HEK293 (cell line): ENCODE data around the gene HSPA2.

Source experiments
- CTCF ChIA-PET: fragments of 350-600 bp; formaldehyde crosslinking; extraction: SDS; loops from one replicate; lab custom pipeline; 2021; ENCODE audit warnings: antibody characterized with exemption; lab: Yijun Ruan, JAX
- POLR2A ChIA-PET: fragments of 300-600 bp; formaldehyde crosslinking; extraction: SDS; loops from one replicate; lab custom pipeline; 2020; ENCODE audit warnings: antibody characterized with exemption, inconsistent platforms; lab: Yijun Ruan, JAX
- H3K27ac ChIP-seq: fragments of 200-500 bp; sonication (Bioruptor generic); 2 replicates; pipeline ENCODE4 v1.5.1; 2014; ENCODE audit warnings: low read depth, low read length, control low read depth, inconsistent platforms; ENCODE audit errors: extremely low read depth
- H3K36me3 ChIP-seq, 2 experiments: fragments of 200-500 bp in 1 of 2; sonication (Bioruptor generic) in 1 of 2; 1 replicate in 1 of 2; 2 replicates in 1 of 2; pipeline ENCODE4 v1.5.1; 2014 to 2017; ENCODE audit warnings: inconsistent platforms in 2 of 2, low read length in 2 of 2; ENCODE audit not compliant: control insufficient read depth in 2 of 2, insufficient read depth in 1 of 2
- H3K4me1 ChIP-seq: fragments of 200-500 bp; sonication (Bioruptor generic); 2 replicates; pipeline ENCODE4 v1.5.1; 2014; ENCODE audit warnings: mild to moderate bottlenecking, low read length, inconsistent platforms; ENCODE audit not compliant: control insufficient read depth, insufficient read depth
- H3K4me3 ChIP-seq: 2 replicates; pipeline ENCODE4 v1.5.1; 2011; ENCODE audit warnings: low read depth, mild to moderate bottlenecking, control low read depth, low read length, moderate library complexity
- H3K9me3 ChIP-seq: fragments of 200-500 bp; sonication (Bioruptor generic); 2 replicates; pipeline ENCODE4 v1.5.1; 2014; ENCODE audit warnings: low read depth, low read length, inconsistent platforms; ENCODE audit not compliant: control insufficient read depth, insufficient read depth
- HIC1 ChIP-seq: fragments of 450-650 bp; formaldehyde crosslinking; IDR thresholded peaks from 2 replicates; pipeline ENCODE4 v1.5.1; 2016; ENCODE audit warnings: missing biosample characterization, missing genetic modification characterization
- IKZF3 ChIP-seq: fragments of 450-650 bp; IDR thresholded peaks from 2 replicates; pipeline ENCODE4 v1.5.0; 2018; ENCODE audit warnings: missing biosample characterization, mild to moderate bottlenecking, missing genetic modification characterization, moderate library complexity
- KLF1 ChIP-seq: fragments of 450-650 bp; formaldehyde crosslinking; IDR thresholded peaks from 2 replicates; pipeline ENCODE4 v1.5.1; 2016; ENCODE audit warnings: missing biosample characterization, missing genetic modification characterization
- MZF1 ChIP-seq: fragments of 450-650 bp; formaldehyde crosslinking; IDR thresholded peaks from 2 replicates; pipeline ENCODE4 v1.5.1; 2017; ENCODE audit warnings: missing biosample characterization, missing genetic modification characterization, borderline replicate concordance
- SP7 ChIP-seq: fragments of 450-650 bp; formaldehyde crosslinking; IDR thresholded peaks from 2 replicates; pipeline ENCODE4 v1.5.1; 2016; ENCODE audit warnings: missing biosample characterization, missing genetic modification characterization
- TCF7L2 ChIP-seq: IDR thresholded peaks from 2 replicates; pipeline ENCODE4 v1.6.1; 2011; ENCODE audit warnings: low read depth, mild to moderate bottlenecking, inconsistent platforms, low read length, moderate library complexity, borderline replicate concordance
- ZBTB48 ChIP-seq: fragments of 450-650 bp; formaldehyde crosslinking; IDR thresholded peaks from 2 replicates; pipeline ENCODE4 v1.5.1; 2016; ENCODE audit warnings: missing biosample characterization, missing genetic modification characterization
- ZBTB6 ChIP-seq: fragments of 450-650 bp; formaldehyde crosslinking; IDR thresholded peaks from 2 replicates; pipeline ENCODE4 v1.5.1; 2017; ENCODE audit warnings: missing biosample characterization, missing genetic modification characterization
- ZFP37 ChIP-seq: fragments of 450-650 bp; formaldehyde crosslinking; IDR thresholded peaks from 2 replicates; pipeline ENCODE4 v1.5.1; 2016; ENCODE audit warnings: missing biosample characterization, missing genetic modification characterization
- ZNF223 ChIP-seq: fragments of 450-650 bp; formaldehyde crosslinking; IDR thresholded peaks from 2 replicates; pipeline ENCODE4 v1.5.1; 2016; ENCODE audit warnings: missing biosample characterization, missing genetic modification characterization
- ZNF26 ChIP-seq: fragments of 450-650 bp; formaldehyde crosslinking; IDR thresholded peaks from 2 replicates; pipeline ENCODE4 v1.5.1; 2016; ENCODE audit warnings: missing biosample characterization, missing genetic modification characterization
- ZNF341 ChIP-seq: fragments of 450-650 bp; formaldehyde crosslinking; IDR thresholded peaks from 2 replicates; pipeline ENCODE4; 2016; ENCODE audit warnings: low read depth, missing biosample characterization, missing genetic modification characterization
- ZNF366 ChIP-seq: fragments of 450-650 bp; formaldehyde crosslinking; conservative IDR thresholded peaks from 2 replicates; pipeline ENCODE4 v1.5.1; 2016; ENCODE audit warnings: missing biosample characterization, missing genetic modification characterization
- ZNF621 ChIP-seq: fragments of 450-650 bp; formaldehyde crosslinking; IDR thresholded peaks from 2 replicates; pipeline ENCODE4 v1.5.1; 2017; ENCODE audit warnings: missing biosample characterization, missing genetic modification characterization
- ZNF654 ChIP-seq: fragments of 450-650 bp; formaldehyde crosslinking; IDR thresholded peaks from 2 replicates; pipeline ENCODE4 v1.5.1; 2016; ENCODE audit warnings: low read depth, missing biosample characterization, missing genetic modification characterization
- ZNF677 ChIP-seq: fragments of 450-650 bp; IDR thresholded peaks from 2 replicates; pipeline ENCODE4 v1.5.0; 2018; ENCODE audit warnings: missing biosample characterization, mild to moderate bottlenecking, missing genetic modification characterization, moderate library complexity
- ZNF76 ChIP-seq: fragments of 450-650 bp; formaldehyde crosslinking; IDR thresholded peaks from 2 replicates; pipeline ENCODE4; 2016; ENCODE audit warnings: low read depth, missing biosample characterization, missing genetic modification characterization, borderline replicate concordance

HSPA2 gene

GRCh38 chr14:64507376-64508156, 33.0 kb upstream of the HSPA2 start:
- POLR2A ChIA-PET: no interaction called here
- H3K9me3 ChIP-seq: no peaks in the 10 kb centered on the region

GRCh38 chr14:64508215-64508776, 32.2 kb upstream of the HSPA2 start:
- ChIA-PET CTCF (interaction anchor here (0.6 to 1.7 kb wide), 6 partner anchors 11 to 479 kb away, joined by 3 to 5 read pairs (median 4); no protein-coding TSS in a partner anchor), POLR2A (interaction anchor here (0.6 to 0.9 kb wide), 2 partner anchors 14 to 190 kb away, joined by 3 to 4 read pairs; no protein-coding TSS in a partner anchor)
- H3K36me3 ChIP-seq: no peaks in the 10 kb centered on the region; a peak in 1 of 3 replicates
- H3K9me3 ChIP-seq: no peaks in the 10 kb centered on the region
- H3K4me1 ChIP-seq: peaks cover 9% of the 10 kb centered on the region
- H3K27ac ChIP-seq: no peak overlapping the region
- peak; percentile 59 for TF ChIP-seq MZF1 (tag by site-specific recombination)
- TF ChIP-seq ZNF677 (tag by site-specific recombination): no peak
- H3K4me3 ChIP-seq: no peak overlapping the region

More at GRCh38 chr14:64507376-64508156, 33.0 kb upstream of the HSPA2 start:
- H3K4me1 ChIP-seq: peaks cover 10% of the 10 kb centered on the region
- no peak overlapping the region for H3K27ac ChIP-seq
- H3K36me3 ChIP-seq: no peaks in the 10 kb centered on the region
- CTCF ChIA-PET: interaction anchor here (0.6 to 1.0 kb wide), 3 partner anchors 13 to 78 kb away, joined by 3 to 4 read pairs (median 3); no protein-coding TSS in a partner anchor
- no peak overlapping the region for H3K4me3 ChIP-seq
- TF ChIP-seq SP7 (tag by site-specific recombination) (0 out of 2 replicates have a peak, but pooled peaks have one; percentile 18), ZNF223 (tag by site-specific recombination) (no peak)

- CTCF ChIA-PET: interaction anchor here (0.7 to 2.9 kb wide), 4 partner anchors 12 to 379 kb away, joined by 3 to 29 read pairs (median 4); no protein-coding TSS in a partner anchor
- peak; percentile 89 for TF ChIP-seq ZNF341 (tag by site-specific recombination)
- no peak for TF ChIP-seq ZFP37 (tag by site-specific recombination)
- peak; percentile 54; the same call in 1 of the 2 replicates for TF ChIP-seq ZBTB6 (tag by site-specific recombination)
- no peak for TF ChIP-seq ZNF76 (tag by site-specific recombination)
- peak; percentile 42; the same call in 1 of the 2 replicates for TF ChIP-seq KLF1 (tag by site-specific recombination)
- no peak for TF ChIP-seq ZNF621 (tag by site-specific recombination)
- POLR2A ChIA-PET: interaction anchor here (0.6 to 0.9 kb wide), 2 partner anchors 13 to 190 kb away, joined by 3 to 4 read pairs; no protein-coding TSS in a partner anchor
- Histone ChIP-seq H3K9me3 (no peaks in the 10 kb centered on the region), H3K4me1 (peaks cover 9% of the 10 kb centered on the region), H3K36me3 (no peaks in the 10 kb centered on the region; a peak in 1 of 3 replicates), H3K27ac (no peak overlapping the region), H3K4me3 (no peak overlapping the region)
Observed at GRCh38 chr14:64509036-64509435, 31.5 kb upstream of the HSPA2 start.

- Histone ChIP-seq H3K4me3 (no peak overlapping the region), H3K4me1 (peaks cover 9% of the 10 kb centered on the region)
- TF ChIP-seq HIC1 (tag by site-specific recombination) (no peak), ZNF654 (tag by site-specific recombination) (peak; percentile 38), ZNF366 (tag by site-specific recombination) (0 out of 2 replicates have a peak, but pooled peaks have one; percentile 26), IKZF3 (tag by site-specific recombination) (0 out of 2 replicates have a peak, but pooled peaks have one; percentile 6), TCF7L2 (no peak), ZBTB48 (tag by site-specific recombination) (peak; percentile 40; the same call in 1 of the 2 replicates), ZNF26 (tag by site-specific recombination) (no peak)
Observed at GRCh38 chr14:64510825-64511671, 29.5 kb upstream of the HSPA2 start.

More at GRCh38 chr14:64510825-64511671, 29.5 kb upstream of the HSPA2 start:
- no peaks in the 10 kb centered on the region; a peak in 1 of 3 replicates for H3K36me3 ChIP-seq
- H3K9me3 ChIP-seq: no peaks in the 10 kb centered on the region
- POLR2A ChIA-PET: interaction anchor here (1.0 kb wide), 1 partner anchor 29 kb away, joined by 6 read pairs; the partner anchor contains the start of gene HSPA2
- H3K27ac ChIP-seq: no peak overlapping the region
- CTCF ChIA-PET: interaction anchor here (0.6 to 2.9 kb wide), 19 partner anchors 10 to 1583 kb away, joined by 3 to 29 read pairs (median 5); no protein-coding TSS in a partner anchor
